HG03159 (cell line): ENCODE measurements around the gene COL19A1.

Experiments used
- ATAC-seq: cut with Tn5 transposase; IDR thresholded peaks from one replicate; pipeline ENCODE4 v1.9.1; 2021; ENCODE audit warnings: mild to moderate bottlenecking, moderate library complexity; ENCODE audit not compliant: unreplicated experiment

COL19A1 gene

GRCh38 chr6:70160276-70160675, 293.9 kb downstream of the COL19A1 start:
- ATAC-seq, result no peak

GRCh38 chr6:70162972-70163371, 296.6 kb downstream of the COL19A1 start:
- no peak for ATAC-seq

- ATAC-seq, result no peak
Observed at GRCh38 chr6:70163795-70164194, 297.4 kb downstream of the COL19A1 start.

- ATAC-seq, result no peak
Observed at GRCh38 chr6:70164556-70164955, 298.2 kb downstream of the COL19A1 start.

- ATAC-seq, result peak; percentile 89
Observed at GRCh38 chr6:70166088-70166958, 300.0 kb downstream of the COL19A1 start.

GRCh38 chr6:70168681-70169377, 302.5 kb downstream of the COL19A1 start:
- no peak for ATAC-seq

- no peak for ATAC-seq
Observed at GRCh38 chr6:70171236-70171635, 304.9 kb downstream of the COL19A1 start.

GRCh38 chr6:70172252-70172651, 305.9 kb downstream of the COL19A1 start:
- no peak for ATAC-seq

GRCh38 chr6:70175770-70176169, 309.4 kb downstream of the COL19A1 start:
- ATAC-seq, result no peak

- ATAC-seq, result no peak
Observed at GRCh38 chr6:70176842-70177550, 310.6 kb downstream of the COL19A1 start.

GRCh38 chr6:70180183-70180900, 314.0 kb downstream of the COL19A1 start:
- ATAC-seq, result no peak

GRCh38 chr6:70180901-70181599, 314.7 kb downstream of the COL19A1 start:
- ATAC-seq, result peak; percentile 51

- ATAC-seq, result no peak
Observed at GRCh38 chr6:70183538-70183937, 317.2 kb downstream of the COL19A1 start.

- ATAC-seq, result no peak
Observed at GRCh38 chr6:70184723-70185122, 318.4 kb downstream of the COL19A1 start.

GRCh38 chr6:70186461-70186860, 320.1 kb downstream of the COL19A1 start:
- ATAC-seq, result no peak

GRCh38 chr6:70188202-70188601, 321.8 kb downstream of the COL19A1 start:
- ATAC-seq, result no peak

GRCh38 chr6:70194421-70194820, 328.1 kb downstream of the COL19A1 start:
- no peak for ATAC-seq

GRCh38 chr6:70196531-70196930, 330.2 kb downstream of the COL19A1 start:
- ATAC-seq, result no peak

- ATAC-seq, result no peak
Observed at GRCh38 chr6:70198785-70199184, 332.4 kb downstream of the COL19A1 start.

GRCh38 chr6:70208235-70208790, 342.0 kb downstream of the COL19A1 start:
- no peak for ATAC-seq
